OCI-LY3 (cell line): ENCODE results near the gene GARIN5B.
"Not testable (repeated sequence)": the region's sequence is repeated elsewhere in the genome, so short reads cannot be mapped to it uniquely, and the experiment has no call there.

ENCODE experiments used
- H2AFZ ChIP-seq: fragments of 200-600, 300-600 bp; shearing (Covaris generic); 2 replicates; pipeline ENCODE4 v1.6.0; 2014; ENCODE audit warnings: antibody characterized with exemption, low read depth, low read length
- H3K27ac ChIP-seq: fragments of 200-600, 300-600 bp; sonication (generic); 2 replicates; pipeline ENCODE4 v1.5.1; 2014; ENCODE audit warnings: mild to moderate bottlenecking, low read length, moderate library complexity, mixed read lengths
- H3K27me3 ChIP-seq: fragments of 200-600, 300-600 bp; sonication (generic); 2 replicates; pipeline ENCODE4 v1.6.1; 2014; ENCODE audit warnings: low read depth, low read length, mixed read lengths
- H3K36me3 ChIP-seq: fragments of 200-600, 300-600 bp; sonication (generic); replicated peaks from 2 replicates; pipeline ENCODE3; 2014; ENCODE audit warnings: low read depth, low read length, mixed read lengths
- H3K4me1 ChIP-seq: fragments of 300-600, 200-600 bp; sonication (generic); 2 replicates; pipeline ENCODE4 v1.6.1; 2014; ENCODE audit warnings: low read length, mixed read lengths
- H3K4me2 ChIP-seq: fragments of 200-600, 300-600 bp; sonication (generic); 2 replicates; pipeline ENCODE4 v1.6.1; 2014; ENCODE audit warnings: low read length, mixed read lengths
- H3K4me3 ChIP-seq: fragments of 300-600, 200-600 bp; sonication (generic); 2 replicates; pipeline ENCODE4 v1.5.1; 2014; ENCODE audit warnings: antibody characterized with exemption, mild to moderate bottlenecking, low read length, moderate library complexity
- H3K79me2 ChIP-seq: fragments of 300-600, 200-600 bp; shearing (Covaris generic); 2 replicates; pipeline ENCODE4 v1.6.1; 2014; ENCODE audit warnings: mild to moderate bottlenecking, low read length, mixed read lengths
- H3K9ac ChIP-seq: fragments of 300-600, 200-600 bp; shearing (Covaris generic); 2 replicates; pipeline ENCODE4 v1.6.0; 2014; ENCODE audit warnings: mild to moderate bottlenecking, low read length, moderate library complexity
- H3K9me3 ChIP-seq: fragments of 200-600, 300-600 bp; shearing (Covaris generic); 2 replicates; pipeline ENCODE4 v1.6.1; 2014; ENCODE audit warnings: low read length, mixed read lengths; ENCODE audit not compliant: insufficient read depth
- H4K20me1 ChIP-seq: fragments of 200-600, 300-600 bp; sonication (generic); 2 replicates; pipeline ENCODE4 v1.6.1; 2016; ENCODE audit warnings: low read length, mixed read lengths; ENCODE audit not compliant: insufficient read depth
- CTCF ChIP-seq: fragments of 200-600, 300-600 bp; sonication (generic); IDR thresholded peaks from 2 replicates; pipeline ENCODE4 v1.5.1; 2014; ENCODE audit warnings: antibody characterized with exemption, low read length, low read depth
- EZH2phosphoT487 ChIP-seq: fragments of 200-600 bp; shearing (Covaris generic); IDR thresholded peaks from 2 replicates; pipeline ENCODE4 v1.6.1; 2018; ENCODE audit warnings: antibody characterized with exemption, mixed run types, low read depth

Gene GARIN5B

GRCh38 chr19:55333870-55334269, 29.2 kb downstream of the GARIN5B start:
- peaks cover 7% of the 10 kb centered on the region; the same call in 1 of the 2 replicates for H3K4me1 ChIP-seq
- no peak overlapping the region for H3K9ac ChIP-seq
- no peak overlapping the region for H3K4me3 ChIP-seq
- no peaks in the 10 kb centered on the region for H3K79me2 ChIP-seq
- no peak for TF ChIP-seq EZH2phosphoT487
- TF ChIP-seq CTCF = no peak
- H3K36me3 ChIP-seq = no peaks in the 10 kb centered on the region
- no peak overlapping the region for H3K27ac ChIP-seq
- no peaks in the 10 kb centered on the region for H4K20me1 ChIP-seq
- H3K9me3 ChIP-seq = no peaks in the 10 kb centered on the region
- H3K4me2 ChIP-seq = no peak overlapping the region
- peaks cover 20% of the 10 kb centered on the region; the same call in 1 of the 2 replicates for H3K27me3 ChIP-seq
- H2AFZ ChIP-seq = no peak overlapping the region

GRCh38 chr19:55329791-55330190, 33.3 kb downstream of the GARIN5B start:
- H2AFZ ChIP-seq, H3K27ac ChIP-seq, H3K4me1 ChIP-seq, H4K20me1 ChIP-seq, H3K9me3 ChIP-seq, H3K4me3 ChIP-seq, H3K36me3 ChIP-seq, H3K4me2 ChIP-seq, H3K79me2 ChIP-seq, H3K9ac ChIP-seq: not testable (repeated sequence)
- H3K27me3 ChIP-seq = peaks cover 12% of the 10 kb centered on the region; the same call in 1 of the 2 replicates

- H3K79me2 ChIP-seq, H3K27me3 ChIP-seq, H4K20me1 ChIP-seq, H3K4me3 ChIP-seq, H3K27ac ChIP-seq, H3K9ac ChIP-seq, H3K4me1 ChIP-seq, H2AFZ ChIP-seq, H3K9me3 ChIP-seq, H3K4me2 ChIP-seq, H3K36me3 ChIP-seq: not testable (repeated sequence)
Observed at GRCh38 chr19:55328774-55329318, 34.2 kb downstream of the GARIN5B start.

GRCh38 chr19:55325172-55325571, 37.9 kb downstream of the GARIN5B start, which contains the start of gene TMEM150B:
TSS of gene TMEM150B (minus strand) at chr19:55325341. CDS start at chr19:55321036, 4,305 bp downstream.
- Histone ChIP-seq H3K79me2 (no peaks in the 10 kb centered on the region), H4K20me1 (no peaks in the 10 kb centered on the region), H3K27ac (no peak within 1 kb of the TSS), H3K4me2 (no peak within 1 kb of the TSS), H2AFZ (peak within 1 kb of the TSS; percentile 67; the same call in 1 of the 2 replicates), H3K9ac (no peak within 1 kb of the TSS), H3K27me3 (no peaks in the 10 kb centered on the region), H3K4me1 (peaks cover 6% of the 10 kb centered on the region; the same call in 1 of the 2 replicates), H3K9me3 (no peaks in the 10 kb centered on the region), H3K36me3 (no peaks in the 10 kb centered on the region), H3K4me3 (no peak within 1 kb of the TSS)
- TF ChIP-seq EZH2phosphoT487 (no peak), CTCF (no peak)

GRCh38 chr19:55324662-55325061, 38.4 kb downstream of the GARIN5B start:
- H3K9ac ChIP-seq = no peak overlapping the region
- no peaks in the 10 kb centered on the region for H3K79me2 ChIP-seq
- H3K4me1 ChIP-seq = peaks cover 6% of the 10 kb centered on the region; the same call in 1 of the 2 replicates
- H3K36me3 ChIP-seq = no peaks in the 10 kb centered on the region
- H3K27ac ChIP-seq = no peak overlapping the region
- H3K9me3 ChIP-seq = no peaks in the 10 kb centered on the region
- no peaks in the 10 kb centered on the region for H3K27me3 ChIP-seq
- no peak overlapping the region for H2AFZ ChIP-seq
- TF ChIP-seq CTCF (no peak), EZH2phosphoT487 (no peak)
- H4K20me1 ChIP-seq = no peaks in the 10 kb centered on the region
- no peak overlapping the region for H3K4me2 ChIP-seq
- H3K4me3 ChIP-seq = no peak overlapping the region
